HepG2 (cell line): ENCODE results near the gene UACA. TPM values are rescaled to one million over a fixed set of nuclear protein-coding genes. Genes with fewer than 3 reads are reported as not detected.

Source experiments
- ATAC-seq: fragments of 200-7000 bp; cut with Tn5 transposase; 3 replicates; pipeline ENCODE4 v1.9.1; 2020; ENCODE audit warnings: mild to moderate bottlenecking, moderate library complexity
- BruUV-seq: library from RNA; stranded (reverse); fragments of 400-500 nt; replicated peaks from 2 replicates; lab custom pipeline; 2021; lab: Mats Ljungman, UMichigan
- CTCF ChIA-PET: fragments of 300-600 bp; formaldehyde crosslinking; extraction: SDS; loops from one replicate; lab custom pipeline; 2021; ENCODE audit warnings: low total read pairs, inconsistent platforms, low intra/inter-chr PET ratio; lab: Yijun Ruan, JAX
- POLR2A ChIA-PET: fragments of 350-600 bp; sonication (Branson Sonifier 250); formaldehyde crosslinking; loops from one replicate; lab custom pipeline; 2020; ENCODE audit warnings: antibody characterized with exemption, inconsistent platforms; lab: Yijun Ruan, JAX
- DNase-seq: peaks from one replicate; pipeline ENCODE4 v3.0.0-alpha.2; 2015; ENCODE audit warnings: low spot score
- FAIRE-seq: peaks from 3 replicates; lab custom pipeline; 2011; peaks lifted over from hg19 to GRCh38; lab: Jason Lieb, UNC
- H2AFZ ChIP-seq: one replicate; pipeline ENCODE4 v1.6.1; 2011; ENCODE audit warnings: low read length, inconsistent platforms
- H3K27ac ChIP-seq: fragments of 300-600 bp; 3 replicates; pipeline ENCODE4 v1.8.0; 2011; ENCODE audit warnings: mixed run types, mild to moderate bottlenecking, mixed read lengths, low read length, inconsistent platforms; ENCODE audit not compliant: insufficient read depth; ENCODE audit errors: extremely low read length
- H3K27me3 ChIP-seq, 2 experiments: fragments of 200-600 bp in 1 of 2; 2 replicates in 1 of 2; 3 replicates in 1 of 2; pipeline versions ENCODE4 v1.6.0 to v1.8.0; 2011; ENCODE audit warnings: low read length in 2 of 2, mild to moderate bottlenecking in 2 of 2, moderate library complexity in 2 of 2, inconsistent platforms in 1 of 2; ENCODE audit not compliant: insufficient read depth in 2 of 2, control insufficient read depth in 1 of 2
- H3K36me3 ChIP-seq, 2 experiments: fragments of 200-600 bp in 1 of 2; replicated peaks in 1 of 2; 2 replicates in 1 of 2; 3 replicates in 1 of 2; pipeline versions ENCODE4 v1.5.1 to v1.8.0; 2011; ENCODE audit warnings: low read length in 2 of 2, inconsistent platforms in 1 of 2; ENCODE audit not compliant: insufficient read depth in 2 of 2, control insufficient read depth in 1 of 2
- H3K4me1 ChIP-seq: 2 replicates; pipeline ENCODE4 v1.5.1; 2012; ENCODE audit warnings: low read length, inconsistent platforms; ENCODE audit not compliant: insufficient read depth
- H3K4me2 ChIP-seq: 2 replicates; pipeline ENCODE4 v1.6.0; 2011; ENCODE audit warnings: low read depth, low read length, inconsistent platforms
- H3K4me3 ChIP-seq, 3 experiments: fragments of 200-600 bp in 1 of 3; sonication (generic), shearing (Covaris generic) in 1 of 3; replicated peaks in 1 of 3; 2 replicates each; pipeline ENCODE4 v1.5.1; 2011 to 2016; ENCODE audit warnings: low read length in 3 of 3, inconsistent platforms in 2 of 3, low read depth in 2 of 3, mild to moderate bottlenecking in 2 of 3, control low read depth in 1 of 3, mixed read lengths in 1 of 3; ENCODE audit not compliant: insufficient read depth in 1 of 3
- H3K79me2 ChIP-seq: one replicate; pipeline ENCODE4 v1.6.1; 2011; ENCODE audit warnings: low read length, inconsistent platforms; ENCODE audit not compliant: insufficient read depth
- H3K9ac ChIP-seq: 2 replicates; pipeline ENCODE4 v1.6.0; 2011; ENCODE audit warnings: mild to moderate bottlenecking, low read depth, low read length, inconsistent platforms; ENCODE audit not compliant: insufficient read depth
- H3K9me3 ChIP-seq: 2 replicates; pipeline ENCODE4 v1.5.1; 2012; ENCODE audit warnings: mild to moderate bottlenecking, low read length
- H4K20me1 ChIP-seq: 2 replicates; pipeline ENCODE4 v1.6.0; 2011; ENCODE audit warnings: inconsistent platforms, mild to moderate bottlenecking, low read length, moderate library complexity; ENCODE audit not compliant: insufficient read depth
- ATRX ChIP-seq: sonication (generic); formaldehyde crosslinking; IDR thresholded peaks from 2 replicates; pipeline ENCODE4 v1.4.0; 2020; ENCODE audit warnings: missing genetic modification reagents, borderline replicate concordance
- HOXA7 ChIP-seq: sonication (generic); formaldehyde crosslinking; IDR thresholded peaks from 2 replicates; pipeline ENCODE4 v1.8.1; 2022; ENCODE audit warnings: mild to moderate bottlenecking, missing genetic modification reagents, moderate library complexity
- MIER2 ChIP-seq: IDR thresholded peaks from 2 replicates; pipeline ENCODE4 v1.6.1; 2016; ENCODE audit warnings: missing biosample characterization, missing genetic modification reagents
- PTBP1 ChIP-seq: fragments of 200-400 bp; formaldehyde crosslinking; IDR thresholded peaks from 2 replicates; pipeline ENCODE4 v1.6.1; 2018; ENCODE audit warnings: low read length, low read depth; ENCODE audit not compliant: poor library complexity, severe bottlenecking
- SAFB2 ChIP-seq: sonication (generic); formaldehyde crosslinking; IDR thresholded peaks from 2 replicates; pipeline ENCODE4 v1.5.1; 2020; ENCODE audit warnings: missing genetic modification reagents, low read depth, mild to moderate bottlenecking, borderline replicate concordance
- SYNCRIP ChIP-seq: fragments of 200-400 bp; formaldehyde crosslinking; IDR thresholded peaks from 2 replicates; pipeline ENCODE4 v1.6.1; 2018; ENCODE audit warnings: mild to moderate bottlenecking, low read depth, low read length; ENCODE audit not compliant: insufficient read depth
- ZNF678 ChIP-seq: sonication (generic); formaldehyde crosslinking; IDR thresholded peaks from 2 replicates; pipeline ENCODE4 v1.4.0; 2020; ENCODE audit warnings: mild to moderate bottlenecking, missing genetic modification reagents
- WGBS: methylation state at CpG from one replicate; pipeline ENCODE4 v1.1.6; 2017; ENCODE audit warnings: low lambda C conversion rate; 5-methylcytosine and 5-hydroxymethylcytosine counted together
- in situ Hi-C: cut with HindIII; loops from 2 replicates; pipeline ENCODE4 v1.10.0; 2017; ENCODE audit warnings: low pct_unique_long_range_greater_than_20kb; ENCODE audit not compliant: extremely low pct_ligation_motif_present
- intact Hi-C: fragments of 100-400 bp; cut with micrococcal nuclease; formaldehyde crosslinking; loops from one replicate; pipeline ENCODE4 v1.10.0; 2022; ENCODE audit not compliant: unreplicated experiment
- polyA plus RNA-seq, 8 experiments: library from polyadenylated mRNA; depleted of rRNA in 3 of 8; stranded (reverse) in 7 of 8; unstranded in 1 of 8; fragments of >200 nt; fragmentation: Illumina TruSeq in 4 of 8; extraction: Trizol in 4 of 8; gene quantifications; 2 replicates each; pipeline versions ENCODE4 v1.2.1 to v1.2.3, GENCODE V29; 2011 to 2016; ENCODE audit warnings: low read depth in 4 of 8, missing spikeins in 1 of 8, mixed read lengths in 1 of 8; ENCODE audit not compliant: insufficient read depth in 1 of 8
- total RNA-seq, 5 experiments: library from RNA; depleted of rRNA; stranded (reverse); fragments of >200 nt; fragmentation: Illumina TruSeq; extraction: Trizol; gene quantifications; 2 replicates each; pipeline ENCODE4 v1.2.3, GENCODE V29; 2016; ENCODE audit warnings: low read depth in 1 of 5

Gene UACA
- total and polyA plus RNA-seq, 2 of the 13 experiments (the other 11 are each of a cell fraction or from before 2014, with no cell fraction given) = 17.8 to 39.2 TPM

DNA sequence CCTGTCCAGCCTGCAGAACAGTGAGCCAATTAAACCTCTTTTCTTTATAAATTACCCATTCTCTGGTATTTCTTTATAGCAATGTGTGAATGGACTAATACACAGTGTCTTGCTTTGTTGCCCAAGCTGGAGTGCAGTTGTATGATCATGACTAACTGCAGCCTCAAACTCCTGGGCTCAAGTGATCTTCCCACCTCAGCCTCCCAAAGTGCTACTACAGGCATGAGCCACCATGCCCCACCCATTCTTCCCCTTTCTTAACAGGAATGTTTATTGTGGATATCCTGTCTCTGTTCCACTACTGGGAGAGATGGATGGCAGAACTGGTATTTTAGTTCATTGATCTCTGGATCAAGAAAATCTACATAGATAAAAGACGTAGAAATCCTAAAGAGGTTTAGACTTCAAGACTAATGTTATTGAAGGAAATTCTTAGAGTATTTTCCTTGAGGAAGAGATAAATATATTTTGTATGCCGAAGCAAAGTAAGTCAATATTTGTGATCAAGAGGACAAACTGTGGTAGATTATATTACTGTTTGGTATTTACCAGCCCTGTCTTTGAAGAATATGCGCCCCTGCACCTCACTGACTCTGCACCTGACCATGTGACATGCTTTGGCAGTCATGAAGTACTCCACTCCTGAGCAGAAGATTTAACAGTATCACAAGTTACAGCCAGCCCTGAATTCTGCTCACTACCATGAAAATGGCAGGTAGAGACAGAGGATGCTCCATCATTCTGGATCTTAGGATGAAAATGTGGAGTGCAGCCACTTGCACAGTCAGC is 42.9 kb downstream of the UACA start:
- intact Hi-C loops = loop anchor here (10.0 kb wide), 1 partner anchor 94 kb away; no protein-coding TSS in a partner anchor
- DNase-seq = no peak

DNA sequence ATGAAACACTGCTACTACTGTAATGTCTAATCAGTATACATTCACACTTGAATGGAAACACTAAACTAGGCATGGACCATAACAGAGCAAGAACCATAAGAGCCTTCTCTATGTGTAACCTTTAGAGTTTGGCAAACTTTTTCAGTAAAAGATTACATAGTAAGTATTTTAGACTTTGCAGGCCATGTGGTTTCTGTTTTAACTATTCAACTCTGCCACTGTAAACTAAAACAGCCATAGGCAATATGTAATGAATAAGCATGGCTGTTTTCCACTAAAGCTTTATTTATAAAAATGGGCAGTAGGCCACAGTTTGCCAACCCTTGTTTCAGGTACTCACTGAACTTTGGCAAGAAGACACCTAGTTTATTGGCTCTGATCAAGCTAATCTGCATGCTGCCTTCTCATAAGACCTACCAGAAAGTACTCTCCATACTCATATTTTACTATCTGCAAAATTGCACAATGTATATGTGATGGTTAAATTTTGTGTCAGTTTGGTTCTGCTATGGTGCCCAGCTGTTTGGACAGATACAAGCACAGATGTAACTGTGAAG is 46.0 kb downstream of the UACA start:
- no peak for FAIRE-seq
- BruUV-seq = no TSS peak
- in situ Hi-C loops = no loop called here

More for the DNA sequence above, 42.9 kb downstream of the UACA start:
- no peaks in the 10 kb centered on the region for H3K36me3 ChIP-seq
- BruUV-seq = no TSS peak
- TF ChIP-seq SYNCRIP = no peak
- no peaks in the 10 kb centered on the region for H3K27me3 ChIP-seq
- ChIA-PET POLR2A (no interaction called here), CTCF (no interaction called here)
- ATAC-seq (no peak), FAIRE-seq (no peak)
- H3K4me2 ChIP-seq = no peak overlapping the region
- H3K27ac ChIP-seq = no peak overlapping the region
- in situ Hi-C loops = no loop called here
- no peaks in the 10 kb centered on the region for H3K79me2 ChIP-seq
- H4K20me1 ChIP-seq = no peaks in the 10 kb centered on the region
- no peak overlapping the region for H3K4me3 ChIP-seq
- no peak overlapping the region for H2AFZ ChIP-seq
- peaks cover 10% of the 10 kb centered on the region for H3K4me1 ChIP-seq
- H3K9ac ChIP-seq = no peak overlapping the region
- whole genome bisulfite sequencing = 86% methylated on average over 3 of the region's 3 CpGs
- no peaks in the 10 kb centered on the region for H3K9me3 ChIP-seq

More for the DNA sequence above, 46.0 kb downstream of the UACA start:
- Histone ChIP-seq H3K4me1 (peaks cover 10% of the 10 kb centered on the region), H3K27me3 (no peaks in the 10 kb centered on the region; a peak in 1 of 5 replicates), H3K4me3 (no peak overlapping the region), H3K9me3 (no peaks in the 10 kb centered on the region), H4K20me1 (no peaks in the 10 kb centered on the region), H3K79me2 (no peaks in the 10 kb centered on the region), H3K4me2 (no peak overlapping the region), H2AFZ (no peak overlapping the region), H3K36me3 (no peaks in the 10 kb centered on the region), H3K9ac (no peak overlapping the region), H3K27ac (no peak overlapping the region)
- ATAC-seq (no peak), DNase-seq (no peak)
- no peak for TF ChIP-seq PTBP1
- TF ChIP-seq ZNF678 (CRISPR knock-in tag) = no peak
- TF ChIP-seq MIER2 (CRISPR knock-in tag) = no peak
- no peak for TF ChIP-seq HOXA7 (CRISPR knock-in tag)
- TF ChIP-seq ATRX (CRISPR knock-in tag) = no peak
- TF ChIP-seq SAFB2 (CRISPR knock-in tag) = no peak
- POLR2A ChIA-PET = no interaction called here
- CTCF ChIA-PET = no interaction called here
- intact Hi-C loops = no loop called here
